Measurements from ENCODE around the gene ACTN1.

The ACTN1 gene

GRCh38 chr14:68836082-68836481, 143.0 kb downstream of the ACTN1 start:
- no peak for DNase-seq (ENCODE audit: low read depth in 1 of 2, low spot score in 1 of 2)

- DNase-seq (ENCODE audit: low read depth in 1 of 2, low spot score in 1 of 2), result no peak
Observed at GRCh38 chr14:68834816-68835215, 144.3 kb downstream of the ACTN1 start.

- no peak for DNase-seq (ENCODE audit: low read depth in 1 of 2, low spot score in 1 of 2)
Observed at GRCh38 chr14:68828698-68829097, 150.4 kb downstream of the ACTN1 start.

- no peak for DNase-seq (ENCODE audit: low read depth in 1 of 2, low spot score in 1 of 2)
Observed at GRCh38 chr14:68825729-68826128, 153.4 kb downstream of the ACTN1 start.

DNA sequence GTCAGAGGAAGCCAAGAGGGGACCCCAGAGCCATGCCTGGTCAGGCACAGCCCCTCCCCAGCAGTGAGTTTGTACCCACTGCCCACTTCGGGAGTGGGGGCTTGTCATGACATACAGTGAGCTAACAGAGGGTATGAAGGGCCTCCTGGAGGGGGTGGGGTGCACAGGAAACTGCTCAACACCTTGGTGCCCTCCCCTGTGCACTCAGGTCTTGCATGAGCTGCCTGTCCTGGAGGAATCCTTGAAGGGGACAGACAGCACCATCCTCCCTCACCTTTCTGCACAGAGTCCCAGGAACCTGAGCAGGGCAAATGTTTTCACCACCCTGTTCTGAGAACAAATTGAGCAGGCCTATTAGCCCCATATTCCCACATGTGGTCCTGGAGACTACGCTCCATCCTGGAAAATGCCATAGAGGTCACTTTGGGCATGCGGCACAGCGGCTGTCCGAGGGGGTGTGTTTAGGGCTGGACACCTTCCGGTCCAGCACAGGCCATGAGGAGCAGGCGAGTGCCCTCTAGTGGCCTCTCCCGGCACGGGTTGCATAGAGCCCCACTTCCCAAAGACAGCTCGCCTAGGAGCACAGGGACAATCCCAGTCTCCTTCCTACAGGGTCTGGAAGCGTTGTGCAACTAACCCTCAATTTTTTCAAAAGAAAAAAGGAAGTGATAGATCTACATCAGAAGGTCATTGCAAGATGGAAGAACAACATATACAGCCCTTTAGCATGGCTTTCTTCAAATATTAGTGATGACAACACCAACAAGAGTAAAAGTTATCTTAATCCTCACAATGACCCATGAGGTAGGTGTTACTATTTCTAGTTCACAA, 154.4 kb downstream of the ACTN1 start:
- DNase-seq (ENCODE audit: low read depth in 1 of 2, low spot score in 1 of 2), result no peak

- DNase-seq (ENCODE audit: low read depth in 1 of 2, low spot score in 1 of 2), result no peak
Observed at GRCh38 chr14:68824207-68824516, 154.9 kb downstream of the ACTN1 start.
